Measurements from ENCODE around the gene NUMBL.

- TF ChIP-seq POLR2A (IDR thresholded peaks at IDR 0.05; ENCODE audit: low read depth, low read length) (no peak), TAF1 (IDR thresholded peaks at IDR 0.05; ENCODE audit: low read depth, low read length) (no peak), POLR2AphosphoS5 (IDR thresholded peaks at IDR 0.05; ENCODE audit: low read depth, low read length) (no peak), SPI1 (IDR thresholded peaks at IDR 0.05; ENCODE audit: low read depth, low read length) (no peak), POU2F2 (IDR thresholded peaks at IDR 0.05; ENCODE audit: low read depth, low read length) (no peak)
Observed at GRCh38 chr19:40621283-40621682, 69.2 kb downstream of the NUMBL start.

All from GM12891 (cell line).